ENCODE data around the gene LILRA5.
"Not testable (repeated sequence)": the region's sequence is repeated elsewhere in the genome, so short reads cannot be mapped to it uniquely, and the experiment has no call there.

Gene LILRA5

GRCh38 chr19:54271587-54271986 lies 41.4 kb downstream of the LILRA5 start:
- not testable (repeated sequence) for DNase-seq

- no peak for DNase-seq
Measured at GRCh38 chr19:54271106-54271505, 41.9 kb downstream of the LILRA5 start.

DNA sequence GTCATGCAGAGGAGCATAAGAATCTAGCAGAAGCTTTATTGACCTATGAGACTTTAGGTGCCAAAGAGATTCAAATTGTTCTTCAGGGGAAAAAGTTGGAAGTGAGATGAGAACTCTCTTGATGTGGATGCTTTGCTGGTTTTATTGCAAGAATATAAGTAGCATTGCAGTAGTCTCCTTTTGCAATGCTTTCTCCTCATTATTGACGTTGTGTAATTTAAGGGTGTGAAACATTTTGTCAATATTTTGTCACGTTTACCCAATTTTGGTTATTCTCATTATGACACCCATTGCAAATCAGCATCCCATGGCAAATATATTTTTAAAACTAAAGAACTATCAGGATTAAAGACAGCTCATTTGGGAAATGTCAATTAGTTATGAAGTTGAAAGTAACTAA lies 44.0 kb downstream of the LILRA5 start:
- no peak for DNase-seq

DNA sequence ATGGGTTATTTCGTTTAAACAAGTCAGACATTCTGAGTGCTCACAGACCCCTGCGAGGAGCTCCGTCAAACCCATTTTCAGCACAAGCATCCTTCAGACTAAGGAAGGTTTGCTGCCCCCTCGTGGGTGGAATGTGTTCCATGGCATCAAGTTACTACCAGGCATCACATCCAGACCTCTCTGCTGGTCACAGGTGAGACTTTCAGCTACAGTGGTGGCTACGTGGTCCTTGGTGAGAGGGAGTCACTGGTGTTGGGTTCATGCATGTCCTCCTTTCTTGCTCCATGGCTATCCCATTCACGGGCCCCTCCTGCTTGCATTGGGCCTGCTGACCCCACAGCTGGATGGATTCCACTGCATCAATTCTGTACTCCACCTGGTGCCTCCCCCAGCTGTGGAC lies 46.8 kb downstream of the LILRA5 start:
- peak; percentile 50 for DNase-seq

DNA sequence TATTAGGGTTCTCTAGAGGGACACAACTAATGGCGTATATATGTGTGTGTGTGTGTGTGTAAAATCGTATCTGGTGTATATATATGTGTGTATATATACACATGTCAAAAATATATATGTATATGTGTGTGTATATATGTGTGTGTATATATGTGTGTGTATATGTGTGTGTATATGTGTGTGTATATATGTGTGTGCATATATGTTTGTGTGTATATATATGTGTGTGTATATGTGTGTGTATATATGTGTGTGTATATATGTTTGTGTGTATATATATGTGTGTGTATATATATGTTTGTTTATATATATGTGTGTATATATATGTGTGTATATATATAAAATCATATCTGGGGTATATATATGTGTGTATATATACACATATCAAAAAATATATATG lies 50.5 kb downstream of the LILRA5 start:
- no peak for DNase-seq

- no peak for DNase-seq
Measured at GRCh38 chr19:54262066-54262465, 50.9 kb downstream of the LILRA5 start.

DNA sequence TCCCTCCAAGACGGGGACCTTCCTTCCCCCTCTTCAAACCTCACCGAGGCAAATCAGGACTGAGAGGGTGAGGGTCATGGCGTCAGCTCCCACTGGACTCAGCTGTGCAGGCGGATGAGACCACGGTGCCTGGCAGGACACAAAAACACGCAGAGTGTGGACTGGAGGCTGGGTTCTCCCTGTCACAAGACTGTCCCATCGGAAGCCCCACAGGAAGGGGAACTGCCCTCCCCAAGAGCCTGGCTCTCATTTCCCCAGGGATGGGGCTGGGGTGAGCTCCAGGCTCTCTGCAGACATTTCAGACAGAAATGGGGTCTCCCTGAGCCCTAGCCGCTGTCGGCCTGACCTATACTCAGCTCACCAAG lies 55.9 kb downstream of the LILRA5 start, which contains the start of gene LILRB5:
LILRB5 (minus strand) TSS at position 158 of the 365 bp plus-strand sequence; CDS start at position 78, 80 bp downstream.
- no peak for DNase-seq
